ENCODE results near the gene NFATC2.

The NFATC2 gene

GRCh38 chr20:51387125-51387875 is 155.2 kb downstream of the NFATC2 start:
- H3K27me3 ChIP-seq (ENCODE audit: control insufficient read depth, insufficient read depth, low read length) = no peaks in the 10 kb centered on the region
- H3K27ac ChIP-seq (ENCODE audit: low read depth, low read length) = no peak overlapping the region
- H3K9me3 ChIP-seq (ENCODE audit: control insufficient read depth, insufficient read depth, low read depth, low read length) = no peaks in the 10 kb centered on the region
- no peak overlapping the region for H3K9ac ChIP-seq (ENCODE audit: low read length)
- no peak overlapping the region for H3K4me3 ChIP-seq (ENCODE audit: low read depth, low read length)
- no peaks in the 10 kb centered on the region for H3K36me3 ChIP-seq (ENCODE audit: control insufficient read depth, insufficient read depth, low read length)
- H3K4me1 ChIP-seq (ENCODE audit: control insufficient read depth, insufficient read depth, low read length) = peaks cover 41% of the 10 kb centered on the region

GRCh38 chr20:51386586-51386985 is 155.9 kb downstream of the NFATC2 start:
- Histone ChIP-seq H3K4me1 (ENCODE audit: control insufficient read depth, insufficient read depth, low read length) (peaks cover 41% of the 10 kb centered on the region), H3K9ac (ENCODE audit: low read length) (no peak overlapping the region), H3K4me3 (ENCODE audit: low read depth, low read length) (no peak overlapping the region), H3K36me3 (ENCODE audit: control insufficient read depth, insufficient read depth, low read length) (no peaks in the 10 kb centered on the region), H3K27ac (ENCODE audit: low read depth, low read length) (no peak overlapping the region), H3K27me3 (ENCODE audit: control insufficient read depth, insufficient read depth, low read length) (no peaks in the 10 kb centered on the region), H3K9me3 (ENCODE audit: control insufficient read depth, insufficient read depth, low read depth, low read length) (no peaks in the 10 kb centered on the region)

GRCh38 chr20:51385646-51386530 is 156.6 kb downstream of the NFATC2 start:
- no peak overlapping the region for H3K4me3 ChIP-seq (ENCODE audit: low read depth, low read length)

GRCh38 chr20:51384875-51385274 is 157.6 kb downstream of the NFATC2 start:
- Histone ChIP-seq H3K9me3 (ENCODE audit: control insufficient read depth, insufficient read depth, low read depth, low read length) (no peaks in the 10 kb centered on the region), H3K27ac (ENCODE audit: low read depth, low read length) (no peak overlapping the region), H3K4me1 (ENCODE audit: control insufficient read depth, insufficient read depth, low read length) (peaks cover 36% of the 10 kb centered on the region), H3K4me3 (ENCODE audit: low read depth, low read length) (no peak overlapping the region), H3K36me3 (ENCODE audit: control insufficient read depth, insufficient read depth, low read length) (no peaks in the 10 kb centered on the region), H3K27me3 (ENCODE audit: control insufficient read depth, insufficient read depth, low read length) (no peaks in the 10 kb centered on the region), H3K9ac (ENCODE audit: low read length) (no peak overlapping the region)

More at GRCh38 chr20:51385646-51386530, 156.6 kb downstream of the NFATC2 start:
- no peaks in the 10 kb centered on the region for H3K9me3 ChIP-seq (ENCODE audit: control insufficient read depth, insufficient read depth, low read depth, low read length)
- no peaks in the 10 kb centered on the region for H3K27me3 ChIP-seq (ENCODE audit: control insufficient read depth, insufficient read depth, low read length)
- H3K27ac ChIP-seq (ENCODE audit: low read depth, low read length) = no peak overlapping the region
- peaks cover 42% of the 10 kb centered on the region for H3K4me1 ChIP-seq (ENCODE audit: control insufficient read depth, insufficient read depth, low read length)
- H3K9ac ChIP-seq (ENCODE audit: low read length) = no peak overlapping the region
- H3K36me3 ChIP-seq (ENCODE audit: control insufficient read depth, insufficient read depth, low read length) = no peaks in the 10 kb centered on the region

GRCh38 chr20:51383891-51384510 is 158.5 kb downstream of the NFATC2 start:
- Histone ChIP-seq H3K36me3 (ENCODE audit: control insufficient read depth, insufficient read depth, low read length) (no peaks in the 10 kb centered on the region), H3K4me3 (ENCODE audit: low read depth, low read length) (no peak overlapping the region), H3K9me3 (ENCODE audit: control insufficient read depth, insufficient read depth, low read depth, low read length) (no peaks in the 10 kb centered on the region), H3K9ac (ENCODE audit: low read length) (no peak overlapping the region), H3K27me3 (ENCODE audit: control insufficient read depth, insufficient read depth, low read length) (no peaks in the 10 kb centered on the region), H3K27ac (ENCODE audit: low read depth, low read length) (no peak overlapping the region), H3K4me1 (ENCODE audit: control insufficient read depth, insufficient read depth, low read length) (peaks cover 30% of the 10 kb centered on the region)

- no peak overlapping the region for H3K9ac ChIP-seq (ENCODE audit: low read length)
- H3K27me3 ChIP-seq (ENCODE audit: control insufficient read depth, insufficient read depth, low read length) = no peaks in the 10 kb centered on the region
- H3K9me3 ChIP-seq (ENCODE audit: control insufficient read depth, insufficient read depth, low read depth, low read length) = no peaks in the 10 kb centered on the region
- H3K36me3 ChIP-seq (ENCODE audit: control insufficient read depth, insufficient read depth, low read length) = no peaks in the 10 kb centered on the region
- no peak overlapping the region for H3K27ac ChIP-seq (ENCODE audit: low read depth, low read length)
- H3K4me3 ChIP-seq (ENCODE audit: low read depth, low read length) = no peak overlapping the region
- H3K4me1 ChIP-seq (ENCODE audit: control insufficient read depth, insufficient read depth, low read length) = peaks cover 28% of the 10 kb centered on the region
These were observed 159.3 kb downstream of the NFATC2 start for GRCh38 chr20:51382986-51383821.

GRCh38 chr20:51382111-51382985 is 160.2 kb downstream of the NFATC2 start:
- H3K9ac ChIP-seq (ENCODE audit: low read length) = no peak overlapping the region
- no peaks in the 10 kb centered on the region for H3K36me3 ChIP-seq (ENCODE audit: control insufficient read depth, insufficient read depth, low read length)
- no peak overlapping the region for H3K27ac ChIP-seq (ENCODE audit: low read depth, low read length)
- H3K9me3 ChIP-seq (ENCODE audit: control insufficient read depth, insufficient read depth, low read depth, low read length) = no peaks in the 10 kb centered on the region
- no peak overlapping the region for H3K4me3 ChIP-seq (ENCODE audit: low read depth, low read length)
- peaks cover 19% of the 10 kb centered on the region for H3K4me1 ChIP-seq (ENCODE audit: control insufficient read depth, insufficient read depth, low read length)
- H3K27me3 ChIP-seq (ENCODE audit: control insufficient read depth, insufficient read depth, low read length) = no peaks in the 10 kb centered on the region

GRCh38 chr20:51381557-51381956 is 161.0 kb downstream of the NFATC2 start:
- H3K27ac ChIP-seq (ENCODE audit: low read depth, low read length) = no peak overlapping the region
- H3K9ac ChIP-seq (ENCODE audit: low read length) = no peak overlapping the region
- H3K9me3 ChIP-seq (ENCODE audit: control insufficient read depth, insufficient read depth, low read depth, low read length) = no peaks in the 10 kb centered on the region
- no peaks in the 10 kb centered on the region for H3K36me3 ChIP-seq (ENCODE audit: control insufficient read depth, insufficient read depth, low read length)
- no peak overlapping the region for H3K4me3 ChIP-seq (ENCODE audit: low read depth, low read length)
- H3K4me1 ChIP-seq (ENCODE audit: control insufficient read depth, insufficient read depth, low read length) = peaks cover 11% of the 10 kb centered on the region
- no peaks in the 10 kb centered on the region for H3K27me3 ChIP-seq (ENCODE audit: control insufficient read depth, insufficient read depth, low read length)

- Histone ChIP-seq H3K27me3 (ENCODE audit: control insufficient read depth, insufficient read depth, low read length) (no peaks in the 10 kb centered on the region), H3K4me3 (ENCODE audit: low read depth, low read length) (no peak overlapping the region), H3K9me3 (ENCODE audit: control insufficient read depth, insufficient read depth, low read depth, low read length) (no peaks in the 10 kb centered on the region), H3K9ac (ENCODE audit: low read length) (no peak overlapping the region), H3K36me3 (ENCODE audit: control insufficient read depth, insufficient read depth, low read length) (no peaks in the 10 kb centered on the region), H3K27ac (ENCODE audit: low read depth, low read length) (no peak overlapping the region), H3K4me1 (ENCODE audit: control insufficient read depth, insufficient read depth, low read length) (peaks cover 6% of the 10 kb centered on the region; the same call in 1 of the 2 replicates)
These were observed 161.8 kb downstream of the NFATC2 start for GRCh38 chr20:51380401-51381385.
